Measurements from ENCODE around the gene AIRE. TPM values are rescaled to one million over a fixed set of nuclear protein-coding genes. Genes with fewer than 3 reads are reported as not detected.

The AIRE gene
- total and polyA plus RNA-seq, 7 donors, result 0.01 to 0.19 (median 0.11) TPM; not detected in 3

DNA sequence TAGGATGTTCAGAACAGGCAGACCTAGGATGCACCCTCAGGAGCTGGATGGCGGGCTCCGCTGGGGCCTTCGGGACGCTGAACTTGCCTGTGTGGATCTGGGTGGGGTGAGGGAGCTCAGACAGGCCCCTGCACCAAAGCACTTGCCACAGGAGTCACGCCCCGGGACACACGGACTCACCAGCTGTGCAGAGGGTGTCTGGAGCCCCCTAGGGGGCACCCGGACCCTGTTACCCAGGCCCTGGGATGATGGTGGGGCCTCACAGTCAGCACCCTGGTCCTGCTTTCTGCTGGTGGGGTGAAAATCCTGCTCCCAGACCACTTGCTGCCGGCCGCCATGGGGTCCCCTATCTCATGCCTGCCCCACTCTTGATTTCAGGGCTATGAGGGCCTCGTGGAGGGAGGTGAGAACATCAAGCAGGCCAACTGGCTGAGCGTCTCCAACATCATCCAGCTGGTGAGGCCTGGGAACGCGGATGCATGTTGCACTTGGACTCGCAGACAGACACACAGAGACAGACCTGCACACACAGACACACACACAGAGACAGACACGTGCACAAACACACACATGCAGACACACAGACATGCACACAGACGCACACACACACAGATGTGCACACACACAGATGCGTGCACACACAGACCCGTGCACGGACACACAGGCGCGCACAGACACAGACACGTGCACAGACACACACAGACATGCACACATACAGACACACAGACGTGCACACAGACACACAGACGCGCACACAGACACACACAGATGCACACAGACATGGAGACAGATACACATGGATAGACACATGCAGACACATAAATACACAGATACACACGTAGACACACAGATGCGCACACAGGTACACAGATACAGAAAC is 25.2 kb downstream of the AIRE start:
- H3K9me3 ChIP-seq, result no peaks in the 10 kb centered on the region
- no peaks in the 10 kb centered on the region for H3K27me3 ChIP-seq (ENCODE audit: insufficient read depth in 3 of 3, low read length in 2 of 3)
- 91 to 94% (median 92%) methylated on average over 23 to 28 of the region's 28 CpGs for WGBS, 3 donors
- intact Hi-C loops (cut with DNase I), result no loop called here
- H3K4me1 ChIP-seq, result no peaks in the 10 kb centered on the region
- ATAC-seq (no peak), DNase-seq (no peak)
- TF ChIP-seq, protein P1, sequence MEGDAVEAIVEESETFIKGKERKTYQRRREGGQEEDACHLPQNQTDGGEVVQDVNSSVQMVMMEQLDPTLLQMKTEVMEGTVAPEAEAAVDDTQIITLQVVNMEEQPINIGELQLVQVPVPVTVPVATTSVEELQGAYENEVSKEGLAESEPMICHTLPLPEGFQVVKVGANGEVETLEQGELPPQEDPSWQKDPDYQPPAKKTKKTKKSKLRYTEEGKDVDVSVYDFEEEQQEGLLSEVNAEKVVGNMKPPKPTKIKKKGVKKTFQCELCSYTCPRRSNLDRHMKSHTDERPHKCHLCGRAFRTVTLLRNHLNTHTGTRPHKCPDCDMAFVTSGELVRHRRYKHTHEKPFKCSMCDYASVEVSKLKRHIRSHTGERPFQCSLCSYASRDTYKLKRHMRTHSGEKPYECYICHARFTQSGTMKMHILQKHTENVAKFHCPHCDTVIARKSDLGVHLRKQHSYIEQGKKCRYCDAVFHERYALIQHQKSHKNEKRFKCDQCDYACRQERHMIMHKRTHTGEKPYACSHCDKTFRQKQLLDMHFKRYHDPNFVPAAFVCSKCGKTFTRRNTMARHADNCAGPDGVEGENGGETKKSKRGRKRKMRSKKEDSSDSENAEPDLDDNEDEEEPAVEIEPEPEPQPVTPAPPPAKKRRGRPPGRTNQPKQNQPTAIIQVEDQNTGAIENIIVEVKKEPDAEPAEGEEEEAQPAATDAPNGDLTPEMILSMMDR (IDR thresholded peaks at IDR 0.05), result no peak
- H3K27ac ChIP-seq, result no peak overlapping the region
- peaks cover 0 to 37% of the 10 kb centered on the region in 2 donors for H3K36me3 ChIP-seq (ENCODE audit: insufficient read depth in 1 of 2, low read depth in 1 of 2)
- no peak overlapping the region for H3K4me3 ChIP-seq

GRCh38 chr21:44312089-44312488 is 26.4 kb downstream of the AIRE start:
- WGBS, 3 donors, result 85 to 92% (median 90%) methylated on average over 17 to 22 of the region's 22 CpGs
- Histone ChIP-seq H3K27ac (no peak overlapping the region), H3K4me1 (no peaks in the 10 kb centered on the region), H3K27me3 (ENCODE audit: insufficient read depth in 3 of 3, low read length in 2 of 3) (no peaks in the 10 kb centered on the region), H3K9me3 (no peaks in the 10 kb centered on the region), H3K4me3 (no peak overlapping the region), H3K36me3 (ENCODE audit: insufficient read depth in 1 of 2, low read depth in 1 of 2) (peaks cover 0 to 42% of the 10 kb centered on the region in 2 donors)
- intact Hi-C loops (cut with DNase I), result no loop called here
- ATAC-seq (no peak), DNase-seq (no peak)
- TF ChIP-seq, protein P1 (IDR thresholded peaks at IDR 0.05), result no peak

- DNase-seq (no peak), ATAC-seq (no peak)
- TF ChIP-seq, protein P1 (IDR thresholded peaks at IDR 0.05), result no peak
- no peak overlapping the region for H3K27ac ChIP-seq
- H3K9me3 ChIP-seq, result no peaks in the 10 kb centered on the region
- no peaks in the 10 kb centered on the region for H3K27me3 ChIP-seq (ENCODE audit: insufficient read depth in 3 of 3, low read length in 2 of 3)
- no peak overlapping the region for H3K4me3 ChIP-seq
- WGBS, 3 donors, result 90 to 96% (median 96%) methylated on average over 16 to 19 of the region's 19 CpGs
- intact Hi-C loops (cut with DNase I), result no loop called here
- peaks cover 0 to 44% of the 10 kb centered on the region in 2 donors for H3K36me3 ChIP-seq (ENCODE audit: insufficient read depth in 1 of 2, low read depth in 1 of 2)
- no peaks in the 10 kb centered on the region for H3K4me1 ChIP-seq
These were observed 27.0 kb downstream of the AIRE start for GRCh38 chr21:44312716-44313115.

GRCh38 chr21:44313451-44313850 is 27.8 kb downstream of the AIRE start:
- DNase-seq (no peak), ATAC-seq (no peak)
- no peaks in the 10 kb centered on the region for H3K9me3 ChIP-seq
- no peak overlapping the region for H3K4me3 ChIP-seq
- H3K36me3 ChIP-seq (ENCODE audit: insufficient read depth in 1 of 2, low read depth in 1 of 2), result peaks cover 0 to 48% of the 10 kb centered on the region in 2 donors
- H3K4me1 ChIP-seq, result no peaks in the 10 kb centered on the region
- H3K27ac ChIP-seq, result no peak overlapping the region
- intact Hi-C loops (cut with DNase I), result no loop called here
- H3K27me3 ChIP-seq (ENCODE audit: insufficient read depth in 3 of 3, low read length in 2 of 3), result no peaks in the 10 kb centered on the region
- TF ChIP-seq, protein P1 (IDR thresholded peaks at IDR 0.05), result no peak
- WGBS, 3 donors, result 87 to 88% (median 88%) methylated on average over 13 of the region's 13 CpGs

All from psoas muscle (tissue), 8 donors.